ENCODE data around the gene TMEM243. TPM values are rescaled to one million over a fixed set of nuclear protein-coding genes. Genes with fewer than 3 reads are reported as not detected.

TMEM243 gene
- total and polyA plus RNA-seq, 2 of the 13 experiments (the other 11 are each of a cell fraction or from before 2014, with no cell fraction given) = 25.1 to 31.2 TPM

DNA sequence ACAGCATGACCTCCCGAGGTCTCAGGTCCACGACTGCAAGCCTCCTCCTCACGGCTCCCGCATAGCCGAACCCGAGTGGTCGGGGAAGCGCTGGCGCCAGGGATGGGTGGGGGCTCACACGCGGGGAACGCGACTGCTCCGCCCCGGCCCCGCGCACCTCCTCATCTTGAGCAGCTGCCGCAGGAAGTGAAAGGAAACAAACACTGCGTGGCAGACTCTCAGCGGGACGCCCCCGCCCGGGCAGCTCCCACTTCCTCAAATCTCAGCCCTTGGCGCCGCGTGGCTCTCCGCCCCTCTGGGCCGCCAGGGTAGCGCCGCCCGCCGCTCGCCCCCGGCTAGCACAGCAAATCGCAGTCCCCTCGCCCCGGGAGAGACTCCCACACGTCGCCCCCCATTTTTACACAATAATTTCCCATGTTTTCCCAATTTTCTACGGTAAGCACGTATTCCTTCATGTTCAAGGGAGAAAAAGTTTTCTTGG is at the start of gene TMEM243 (continued):
- TF ChIP-seq ZBTB42 (CRISPR knock-in tag; IDR thresholded peaks at IDR 0.05) (no peak), ZNF382 (CRISPR knock-in tag; IDR thresholded peaks at IDR 0.05; ENCODE audit: borderline replicate concordance) (no peak), GPBP1L1 (CRISPR knock-in tag; IDR thresholded peaks at IDR 0.05) (no peak), PAWR (CRISPR knock-in tag; IDR thresholded peaks at IDR 0.05; ENCODE audit: borderline replicate concordance) (no peak), NFE2 (CRISPR knock-in tag; IDR thresholded peaks at IDR 0.05) (no peak), ZNF746 (CRISPR knock-in tag; IDR thresholded peaks at IDR 0.05) (no peak), U2AF2 (IDR thresholded peaks at IDR 0.05; ENCODE audit: low read depth, low read length) (no peak), ZNF646 (CRISPR knock-in tag; IDR thresholded peaks at IDR 0.05) (no peak), HOXA9 (CRISPR knock-in tag; IDR thresholded peaks at IDR 0.05; ENCODE audit: borderline replicate concordance) (no peak), CSRNP2 (CRISPR knock-in tag; conservative IDR thresholded peaks at IDR 0.05; ENCODE audit: low read depth) (no peak), TOE1 (CRISPR knock-in tag; IDR thresholded peaks at IDR 0.05) (no peak), POLR2A (IDR thresholded peaks at IDR 0.05; ENCODE audit: insufficient read depth in 1 of 2, low read depth in 2 of 2, low read length in 2 of 2) (peak in 1 of 2 experiments; percentile 24; a peak in 2 of 4 replicates)
- TF ChIP-seq, protein P1, sequence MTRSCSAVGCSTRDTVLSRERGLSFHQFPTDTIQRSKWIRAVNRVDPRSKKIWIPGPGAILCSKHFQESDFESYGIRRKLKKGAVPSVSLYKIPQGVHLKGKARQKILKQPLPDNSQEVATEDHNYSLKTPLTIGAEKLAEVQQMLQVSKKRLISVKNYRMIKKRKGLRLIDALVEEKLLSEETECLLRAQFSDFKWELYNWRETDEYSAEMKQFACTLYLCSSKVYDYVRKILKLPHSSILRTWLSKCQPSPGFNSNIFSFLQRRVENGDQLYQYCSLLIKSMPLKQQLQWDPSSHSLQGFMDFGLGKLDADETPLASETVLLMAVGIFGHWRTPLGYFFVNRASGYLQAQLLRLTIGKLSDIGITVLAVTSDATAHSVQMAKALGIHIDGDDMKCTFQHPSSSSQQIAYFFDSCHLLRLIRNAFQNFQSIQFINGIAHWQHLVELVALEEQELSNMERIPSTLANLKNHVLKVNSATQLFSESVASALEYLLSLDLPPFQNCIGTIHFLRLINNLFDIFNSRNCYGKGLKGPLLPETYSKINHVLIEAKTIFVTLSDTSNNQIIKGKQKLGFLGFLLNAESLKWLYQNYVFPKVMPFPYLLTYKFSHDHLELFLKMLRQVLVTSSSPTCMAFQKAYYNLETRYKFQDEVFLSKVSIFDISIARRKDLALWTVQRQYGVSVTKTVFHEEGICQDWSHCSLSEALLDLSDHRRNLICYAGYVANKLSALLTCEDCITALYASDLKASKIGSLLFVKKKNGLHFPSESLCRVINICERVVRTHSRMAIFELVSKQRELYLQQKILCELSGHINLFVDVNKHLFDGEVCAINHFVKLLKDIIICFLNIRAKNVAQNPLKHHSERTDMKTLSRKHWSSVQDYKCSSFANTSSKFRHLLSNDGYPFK (CRISPR knock-in tag; IDR thresholded peaks at IDR 0.05; ENCODE audit: borderline replicate concordance) = peak; percentile 27; the same call in 1 of the 2 replicates
